GM12892 (cell line): Measurements from ENCODE around the gene TBC1D4.

Experiments
- DNase-seq: peaks from one replicate; pipeline ENCODE4 v3.0.0; 2011; ENCODE audit not compliant: insufficient read length
- FAIRE-seq: peaks from 2 replicates; lab custom pipeline; 2011; peaks lifted over from hg19 to GRCh38; lab: Jason Lieb, UNC
- POLR2A ChIP-seq: IDR thresholded peaks from 2 replicates; pipeline ENCODE4 v1.6.1; 2011; ENCODE audit warnings: low read depth, low read length, control low read depth
- POLR2AphosphoS5 ChIP-seq: IDR thresholded peaks from 2 replicates; pipeline ENCODE4 v1.6.1; 2011; ENCODE audit warnings: low read depth, low read length, control low read depth
- TAF1 ChIP-seq: IDR thresholded peaks from 2 replicates; pipeline ENCODE4 v1.6.1; 2011; ENCODE audit warnings: low read depth, mild to moderate bottlenecking, control low read depth, low read length, borderline replicate concordance

Gene TBC1D4

DNA sequence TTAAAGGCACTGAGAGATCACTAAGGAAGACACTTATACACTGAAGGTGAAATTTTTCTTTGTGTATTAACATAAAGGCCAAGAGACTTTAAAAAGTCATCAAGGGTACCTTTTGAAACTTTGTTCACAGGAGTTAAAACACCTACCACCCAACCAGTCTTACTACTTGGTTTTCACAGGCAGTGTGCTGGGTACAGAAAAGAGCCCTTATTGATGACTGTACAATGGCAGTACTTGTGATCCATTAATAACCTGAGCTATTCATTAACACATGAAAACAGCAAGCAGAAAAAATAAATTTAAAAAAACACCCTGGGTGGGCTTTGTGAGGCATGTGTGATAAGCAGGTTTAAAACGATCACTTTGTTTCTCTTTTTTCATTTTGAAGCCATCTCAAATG lies 148.9 kb downstream of the TBC1D4 start:
- FAIRE-seq, result no peak
- no peak for DNase-seq
- TF ChIP-seq POLR2A (no peak), TAF1 (no peak), POLR2AphosphoS5 (no peak)

DNA sequence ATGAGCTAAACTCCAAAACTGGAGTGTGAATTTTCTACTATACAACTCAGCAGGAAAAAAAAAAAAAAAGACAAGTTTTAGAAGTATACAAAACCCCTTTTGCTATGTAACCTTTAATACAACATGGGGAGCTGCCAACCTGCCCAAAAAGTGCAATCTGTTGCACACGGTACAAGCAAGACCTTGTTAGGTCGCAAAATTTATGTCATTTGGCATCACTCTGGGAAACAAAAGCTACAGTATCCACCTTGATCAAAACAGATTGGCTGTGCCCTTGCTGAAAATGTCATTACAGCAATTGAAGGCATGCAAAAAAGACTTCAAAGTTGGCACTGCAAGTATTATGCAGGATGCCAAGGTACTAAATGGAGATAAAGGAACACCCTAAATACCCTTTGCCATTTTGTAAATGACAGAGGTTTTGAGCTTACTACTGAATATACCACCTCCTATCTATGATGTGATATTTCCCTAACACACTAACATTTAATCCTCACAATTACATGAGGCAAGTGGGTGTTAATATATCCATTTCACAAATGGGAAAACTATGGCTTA lies 150.1 kb downstream of the TBC1D4 start:
- no peak for TF ChIP-seq TAF1
- TF ChIP-seq POLR2AphosphoS5, result no peak
- no peak for TF ChIP-seq POLR2A
- DNase-seq (no peak), FAIRE-seq (peak; percentile 64)

DNA sequence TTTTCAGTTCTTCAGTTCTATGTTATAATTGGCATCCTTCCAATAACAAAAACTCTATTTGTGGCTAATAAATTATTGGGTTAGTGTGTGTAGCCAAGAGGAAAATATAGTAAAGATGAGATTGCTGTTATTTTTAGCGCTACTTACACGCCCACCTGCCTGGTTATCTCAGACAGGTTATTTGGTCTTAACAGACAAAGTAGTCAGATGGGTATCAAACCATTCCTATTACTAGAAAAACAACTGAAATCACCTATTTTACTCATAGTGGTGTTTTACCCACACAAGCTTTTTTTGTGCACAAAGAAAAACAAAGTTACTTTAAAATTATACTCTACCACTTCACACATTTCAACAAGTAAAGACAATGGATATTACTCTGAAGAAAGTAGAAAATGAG lies 151.2 kb downstream of the TBC1D4 start:
- DNase-seq (no peak), FAIRE-seq (peak; percentile 60)
- TF ChIP-seq POLR2A (no peak), TAF1 (no peak), POLR2AphosphoS5 (no peak)

DNA sequence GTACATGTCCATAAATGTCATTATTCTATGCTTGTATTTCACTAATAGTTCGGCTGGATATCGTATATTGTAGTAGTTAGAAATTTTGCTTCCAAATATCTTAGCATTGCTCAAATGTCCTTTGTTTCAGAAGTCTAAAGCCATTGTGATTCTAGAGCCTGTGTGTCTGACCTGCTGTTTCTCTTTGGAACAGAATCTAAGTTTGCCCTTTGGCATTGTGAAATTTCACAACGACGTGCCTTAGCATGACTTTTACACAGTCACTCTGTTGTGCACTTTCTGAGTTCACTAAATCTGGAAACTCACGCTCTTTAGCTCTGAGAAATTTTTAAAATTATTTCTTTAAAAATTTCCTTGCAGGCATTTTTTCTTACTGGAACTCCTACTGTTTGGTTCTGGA lies 152.2 kb downstream of the TBC1D4 start:
- FAIRE-seq, result peak; percentile 27
- no peak for DNase-seq
- TF ChIP-seq POLR2A, result no peak
- TF ChIP-seq TAF1, result no peak
- no peak for TF ChIP-seq POLR2AphosphoS5

DNA sequence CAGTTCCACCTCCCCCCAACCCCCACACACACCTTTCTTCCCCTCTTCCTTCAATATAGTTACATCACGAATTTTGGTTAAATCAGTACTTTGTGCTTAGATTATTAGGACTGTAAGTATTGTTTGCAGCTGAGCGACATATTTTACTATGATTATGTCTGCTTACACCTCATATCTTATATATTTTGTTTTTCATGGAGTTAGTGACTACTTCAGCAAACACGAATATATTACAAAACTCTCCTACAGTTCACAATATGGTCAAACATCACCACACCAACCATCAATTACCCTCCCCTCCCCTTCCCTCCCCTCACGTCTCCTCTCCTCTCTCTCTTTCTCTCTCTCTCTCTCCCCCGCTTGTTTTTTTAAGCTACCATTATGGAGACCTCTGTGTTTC lies 152.9 kb downstream of the TBC1D4 start:
- DNase-seq (no peak), FAIRE-seq (peak; percentile 44)
- TF ChIP-seq TAF1 (no peak), POLR2AphosphoS5 (no peak), POLR2A (no peak)

DNA sequence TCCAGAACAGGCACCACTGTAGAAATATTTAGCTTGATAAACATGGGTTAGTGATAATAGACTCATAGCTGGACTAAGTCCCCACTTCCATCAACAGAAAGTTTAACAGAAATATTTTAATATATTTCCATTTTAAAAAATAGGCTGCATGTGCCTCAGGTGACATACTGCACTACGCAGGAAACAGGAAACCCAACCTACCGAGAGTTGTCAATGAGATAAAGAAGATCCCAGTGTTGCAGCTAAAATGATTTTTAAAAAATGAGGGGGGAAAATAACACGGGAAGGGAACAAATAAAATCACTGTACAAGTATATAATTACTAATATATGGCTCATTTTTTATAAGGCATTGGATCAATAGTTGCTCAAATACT lies 154.8 kb downstream of the TBC1D4 start:
- TF ChIP-seq POLR2AphosphoS5 (no peak), TAF1 (no peak), POLR2A (no peak)
- no peak for FAIRE-seq

DNA sequence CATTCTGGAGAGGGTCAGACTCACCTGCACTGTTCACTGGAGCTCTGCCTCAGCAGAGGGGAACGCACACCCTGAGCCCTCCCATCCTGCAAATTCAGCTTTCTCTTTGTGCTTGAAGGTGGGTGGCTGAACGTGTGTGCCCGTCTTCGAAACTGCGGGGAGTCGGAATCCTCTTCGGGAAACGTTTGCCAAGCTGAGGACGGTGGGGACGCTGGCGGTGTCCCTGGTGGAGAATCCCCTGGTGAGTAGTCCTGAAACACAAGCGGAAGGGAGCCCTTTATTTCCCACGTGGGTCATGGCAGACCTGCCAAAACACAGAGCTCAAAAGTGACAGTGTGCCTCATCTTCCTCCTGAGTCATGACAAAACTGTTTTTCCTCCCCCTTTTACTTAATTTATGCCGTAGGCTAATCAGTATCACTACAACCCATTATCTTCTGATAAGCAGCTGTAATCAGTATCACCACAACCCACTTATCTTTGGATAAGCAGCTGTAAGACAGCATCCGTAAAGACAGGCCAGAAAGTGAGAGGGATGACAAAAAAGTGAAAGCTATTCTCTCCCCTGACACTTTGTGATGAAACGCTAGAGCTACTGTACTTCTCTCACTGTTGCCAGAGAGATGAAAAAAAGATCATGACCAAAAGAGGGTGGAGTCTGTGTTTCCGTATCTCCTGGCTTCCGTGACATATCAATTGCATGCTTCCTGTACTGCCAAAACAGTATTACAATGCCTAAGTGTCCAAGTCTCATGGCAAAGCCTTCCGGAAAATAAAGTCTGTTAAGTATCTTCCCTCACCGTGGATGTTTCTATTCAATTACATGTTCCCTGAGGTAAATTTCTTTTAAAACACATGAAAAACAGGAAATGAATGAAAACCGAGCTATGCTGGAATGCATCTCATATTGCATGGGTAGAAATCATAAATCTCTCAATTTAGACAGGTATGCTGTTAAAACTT lies 155.5 kb downstream of the TBC1D4 start:
- DNase-seq (peak; percentile 17), FAIRE-seq (peak; percentile 90)
- TF ChIP-seq TAF1 (0 out of 2 replicates have a peak, but pooled peaks have one; percentile 54), POLR2AphosphoS5 (no peak), POLR2A (peak; percentile 47)

More for the DNA sequence above, 154.8 kb downstream of the TBC1D4 start:
- DNase-seq, result no peak

DNA sequence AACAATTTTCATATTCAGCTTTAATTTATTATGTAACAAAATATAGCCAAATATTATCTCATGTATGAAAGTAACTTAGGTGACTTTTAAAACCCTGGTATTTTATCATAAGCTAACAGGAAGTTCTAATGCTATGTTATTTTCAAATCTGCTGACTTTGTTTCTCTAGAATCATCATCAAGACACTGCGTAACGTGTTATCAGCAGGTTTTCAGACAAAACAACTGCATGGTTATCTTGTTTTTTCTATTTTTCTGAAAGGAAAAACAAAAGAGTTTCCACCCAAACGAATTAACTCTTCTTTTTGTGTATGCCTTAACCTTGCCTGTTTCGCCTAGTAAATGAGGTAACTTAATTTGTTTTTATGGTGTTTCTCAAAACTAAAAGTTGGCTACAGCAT lies 156.3 kb downstream of the TBC1D4 start:
- FAIRE-seq, result no peak

DNA sequence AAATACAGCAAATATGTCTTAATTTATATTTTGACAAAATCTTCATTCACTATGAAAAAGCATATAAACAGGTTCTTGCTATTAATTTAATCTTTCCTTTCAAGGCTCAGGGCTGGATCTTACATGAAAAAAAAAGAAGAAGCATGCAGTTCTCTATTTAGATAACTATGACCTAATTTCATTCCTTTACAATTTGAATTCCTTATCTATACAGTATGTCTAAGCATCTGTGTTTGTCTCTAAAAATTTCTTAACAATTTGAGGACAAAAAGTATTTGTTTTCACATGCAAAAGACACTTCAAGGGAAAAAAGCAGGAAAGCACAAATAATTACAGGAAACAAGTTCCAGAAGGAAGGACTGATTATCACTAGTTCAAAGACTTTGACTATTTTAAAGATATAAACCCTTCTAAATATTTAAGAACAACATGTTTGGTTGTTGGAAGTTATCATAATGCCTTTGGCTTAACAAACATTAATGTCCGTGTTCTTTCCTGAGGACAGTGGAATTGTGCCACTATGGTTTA lies 157.5 kb downstream of the TBC1D4 start:
- no peak for TF ChIP-seq POLR2AphosphoS5
- no peak for TF ChIP-seq POLR2A
- no peak for TF ChIP-seq TAF1
- DNase-seq (no peak), FAIRE-seq (no peak)

More for the DNA sequence above, 156.3 kb downstream of the TBC1D4 start:
- DNase-seq, result no peak
- no peak for TF ChIP-seq POLR2A
- TF ChIP-seq TAF1, result no peak
- no peak for TF ChIP-seq POLR2AphosphoS5

DNA sequence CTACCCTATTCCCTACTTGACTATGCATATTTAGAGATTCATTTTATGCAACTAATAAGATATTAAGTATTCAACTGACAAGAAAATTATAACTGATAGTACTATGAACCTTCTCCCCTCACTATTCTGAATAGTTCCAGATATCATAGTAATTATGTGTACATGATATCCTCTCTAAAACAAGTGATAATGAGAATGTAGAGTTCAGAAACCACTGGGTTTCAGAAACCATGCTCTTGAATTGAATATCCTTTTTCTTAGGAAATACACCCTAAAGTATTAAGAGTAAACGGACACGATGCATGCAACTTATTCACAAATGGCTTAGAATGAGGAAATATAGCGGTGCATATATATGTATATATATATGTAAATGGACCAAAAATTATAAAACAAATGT lies 160.9 kb downstream of the TBC1D4 start:
- FAIRE-seq, result no peak
- no peak for DNase-seq
- TF ChIP-seq POLR2AphosphoS5 (no peak), POLR2A (no peak), TAF1 (no peak)

DNA sequence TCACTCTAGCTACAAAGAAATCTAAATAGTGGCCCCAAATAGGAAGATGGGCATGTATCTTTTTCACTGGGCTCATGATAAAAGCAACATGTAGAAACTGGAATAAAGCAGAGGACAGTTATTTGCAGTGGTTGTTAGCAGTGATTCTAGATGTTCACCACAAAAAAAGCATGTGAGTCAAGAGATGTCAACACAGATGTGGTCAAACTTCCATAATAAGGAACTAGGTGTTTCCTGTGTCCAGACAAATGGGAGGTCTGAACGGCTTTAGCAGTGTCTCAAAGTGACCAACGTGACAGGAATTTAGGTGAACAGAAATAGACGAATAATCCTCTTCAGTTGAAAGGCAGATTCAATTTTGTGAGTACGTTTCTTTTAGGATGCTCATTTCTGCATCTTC lies 162.7 kb downstream of the TBC1D4 start:
- DNase-seq (no peak), FAIRE-seq (no peak)
- TF ChIP-seq POLR2AphosphoS5 (no peak), TAF1 (no peak), POLR2A (no peak)

DNA sequence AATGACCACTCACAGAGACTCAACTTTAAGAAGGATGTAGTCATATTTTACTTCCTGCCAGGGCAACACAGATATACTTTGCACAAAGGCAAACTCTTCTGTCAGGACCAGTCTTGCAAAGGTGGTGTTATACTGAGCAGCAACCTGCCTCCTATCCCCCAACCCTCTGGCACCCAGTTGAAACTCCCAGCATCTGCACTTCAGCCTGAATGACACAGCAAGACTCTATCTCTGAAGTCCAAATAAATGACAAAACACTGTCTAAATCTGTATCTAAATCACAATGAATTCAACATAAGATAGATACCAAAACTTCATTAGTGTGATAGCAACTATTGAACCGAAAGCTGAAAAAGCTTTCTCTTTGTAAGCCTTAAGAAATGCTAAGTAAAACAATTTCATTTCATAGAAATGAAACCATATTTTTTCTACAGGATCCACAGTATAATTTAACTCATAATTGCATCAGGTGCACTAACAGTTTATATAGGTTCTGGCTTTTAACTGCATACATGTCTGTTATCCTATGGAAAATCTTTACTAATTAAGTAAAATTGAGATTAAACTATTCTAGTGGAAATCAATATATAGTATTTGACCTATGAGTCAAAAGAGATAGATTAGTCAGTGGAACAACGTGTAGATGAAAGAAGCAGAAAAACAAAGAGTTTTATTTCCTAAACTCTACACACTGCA lies 163.7 kb downstream of the TBC1D4 start:
- TF ChIP-seq POLR2A (no peak), TAF1 (no peak), POLR2AphosphoS5 (no peak)
- FAIRE-seq, result peak; percentile 81
- no peak for DNase-seq
